HepG2 (cell line): ENCODE measurements around the gene PRR14. TPM values are rescaled to one million over a fixed set of nuclear protein-coding genes. Genes with fewer than 3 reads are reported as not detected.
A peak's percentile ranks its signal among the peaks of the same experiment; 100 is the strongest.

Experiments
- CCAR2 ChIP-seq: fragments of 200-400 bp; formaldehyde crosslinking; optimal IDR thresholded peaks from 2 replicates; pipeline ENCODE3; 2018; ENCODE audit warnings: low read depth, mild to moderate bottlenecking, low read length, moderate library complexity
- CREM ChIP-seq, 2 experiments: sonication (generic) in 1 of 2; formaldehyde crosslinking in 1 of 2; IDR thresholded peaks; 2 replicates each; pipeline versions ENCODE4 v1.4.0 to v1.6.1; 2016 to 2020; ENCODE audit warnings: antibody characterized with exemption in 1 of 2, mild to moderate bottlenecking in 1 of 2, missing genetic modification reagents in 1 of 2
- EZH2 ChIP-seq: conservative IDR thresholded peaks from 2 replicates; pipeline ENCODE4 v1.6.1; 2012; ENCODE audit warnings: mild to moderate bottlenecking, low read depth, low read length, moderate library complexity
- FOXK2 ChIP-seq: fragments of 450-650 bp; IDR thresholded peaks from 2 replicates; pipeline ENCODE4 v1.6.1; 2016
- HDAC2 ChIP-seq: sonication (generic); formaldehyde crosslinking; IDR thresholded peaks from 2 replicates; pipeline ENCODE4 v1.4.0; 2020; ENCODE audit warnings: missing genetic modification reagents
- KDM5B ChIP-seq: sonication (generic); formaldehyde crosslinking; IDR thresholded peaks from 2 replicates; pipeline ENCODE4 v1.4.0; 2020; ENCODE audit warnings: missing genetic modification reagents, mild to moderate bottlenecking, borderline replicate concordance
- MBD4 ChIP-seq: IDR thresholded peaks from 2 replicates; pipeline ENCODE4 v1.6.1; 2012; ENCODE audit warnings: low read length, inconsistent platforms, borderline replicate concordance
- MYC ChIP-seq: sonication (generic); formaldehyde crosslinking; IDR thresholded peaks from 2 replicates; pipeline ENCODE4 v1.9.0; 2021; ENCODE audit warnings: missing genetic modification reagents, borderline replicate concordance
- NFE2L1 ChIP-seq: sonication (generic); formaldehyde crosslinking; IDR thresholded peaks from 2 replicates; pipeline ENCODE4 v1.4.0; 2020; ENCODE audit warnings: missing genetic modification reagents, mild to moderate bottlenecking, borderline replicate concordance
- NFKB2 ChIP-seq: sonication (generic); formaldehyde crosslinking; IDR thresholded peaks from 2 replicates; pipeline ENCODE4 v1.4.0; 2020; ENCODE audit warnings: missing genetic modification reagents, borderline replicate concordance
- RBAK ChIP-seq: sonication (generic); formaldehyde crosslinking; IDR thresholded peaks from 2 replicates; pipeline ENCODE4 v1.5.1; 2020; ENCODE audit warnings: mild to moderate bottlenecking, missing genetic modification reagents
- SAP130 ChIP-seq: IDR thresholded peaks from 2 replicates; pipeline ENCODE4 v1.6.1; 2016; ENCODE audit warnings: low read depth
- SMARCC2 ChIP-seq: fragments of 450-650 bp; IDR thresholded peaks from 2 replicates; pipeline ENCODE4 v1.6.1; 2017; ENCODE audit warnings: antibody characterized with exemption, mild to moderate bottlenecking
- ZFP37 ChIP-seq: sonication (generic); formaldehyde crosslinking; IDR thresholded peaks from 2 replicates; pipeline ENCODE4 v1.4.0; 2020; ENCODE audit warnings: missing genetic modification reagents, borderline replicate concordance
- ZFX ChIP-seq: sonication (generic); formaldehyde crosslinking; IDR thresholded peaks from 2 replicates; pipeline ENCODE4 v1.4.0; 2020; ENCODE audit warnings: mild to moderate bottlenecking, low read depth, missing genetic modification reagents, moderate library complexity
- ZNF296 ChIP-seq: sonication (generic); formaldehyde crosslinking; conservative IDR thresholded peaks from 2 replicates; pipeline ENCODE4 v1.5.0; 2020; ENCODE audit warnings: mild to moderate bottlenecking, missing genetic modification reagents
- ZNF382 ChIP-seq: sonication (generic); formaldehyde crosslinking; IDR thresholded peaks from 2 replicates; pipeline ENCODE4 v1.5.0; 2020; ENCODE audit warnings: missing genetic modification reagents, mild to moderate bottlenecking, borderline replicate concordance
- ZSCAN12 ChIP-seq: sonication (generic); formaldehyde crosslinking; IDR thresholded peaks from 2 replicates; pipeline ENCODE4 v1.9.0; 2021; ENCODE audit warnings: mild to moderate bottlenecking, missing genetic modification reagents
- polyA plus RNA-seq, 8 experiments: library from polyadenylated mRNA; depleted of rRNA in 3 of 8; stranded (reverse) in 7 of 8; unstranded in 1 of 8; fragments of >200 nt; fragmentation: Illumina TruSeq in 4 of 8; extraction: Trizol in 4 of 8; gene quantifications; 2 replicates each; pipeline versions ENCODE4 v1.2.1 to v1.2.3, GENCODE V29; 2011 to 2016; ENCODE audit warnings: low read depth in 4 of 8, missing spikeins in 1 of 8, mixed read lengths in 1 of 8; ENCODE audit not compliant: insufficient read depth in 1 of 8
- total RNA-seq, 5 experiments: library from RNA; depleted of rRNA; stranded (reverse); fragments of >200 nt; fragmentation: Illumina TruSeq; extraction: Trizol; gene quantifications; 2 replicates each; pipeline ENCODE4 v1.2.3, GENCODE V29; 2016; ENCODE audit warnings: low read depth in 1 of 5
- TF ChIP-seq, protein P1 (sequence below): sonication (generic); formaldehyde crosslinking; IDR thresholded peaks from 2 replicates; pipeline ENCODE4 v1.4.0; 2020; ENCODE audit warnings: missing genetic modification reagents
- TF ChIP-seq, protein P2 (sequence below): sonication (generic); formaldehyde crosslinking; IDR thresholded peaks from 2 replicates; pipeline ENCODE4 v1.5.0; 2020; ENCODE audit warnings: missing genetic modification reagents, mild to moderate bottlenecking, borderline replicate concordance
- TF ChIP-seq, protein P3 (sequence below): sonication (generic); formaldehyde crosslinking; IDR thresholded peaks from 2 replicates; pipeline ENCODE4; 2020; ENCODE audit warnings: missing genetic modification reagents, mild to moderate bottlenecking, borderline replicate concordance

Gene PRR14
- total and polyA plus RNA-seq, 2 of the 13 experiments (the other 11 are each of a cell fraction or from before 2014, with no cell fraction given): 8.4 to 11.0 TPM

DNA sequence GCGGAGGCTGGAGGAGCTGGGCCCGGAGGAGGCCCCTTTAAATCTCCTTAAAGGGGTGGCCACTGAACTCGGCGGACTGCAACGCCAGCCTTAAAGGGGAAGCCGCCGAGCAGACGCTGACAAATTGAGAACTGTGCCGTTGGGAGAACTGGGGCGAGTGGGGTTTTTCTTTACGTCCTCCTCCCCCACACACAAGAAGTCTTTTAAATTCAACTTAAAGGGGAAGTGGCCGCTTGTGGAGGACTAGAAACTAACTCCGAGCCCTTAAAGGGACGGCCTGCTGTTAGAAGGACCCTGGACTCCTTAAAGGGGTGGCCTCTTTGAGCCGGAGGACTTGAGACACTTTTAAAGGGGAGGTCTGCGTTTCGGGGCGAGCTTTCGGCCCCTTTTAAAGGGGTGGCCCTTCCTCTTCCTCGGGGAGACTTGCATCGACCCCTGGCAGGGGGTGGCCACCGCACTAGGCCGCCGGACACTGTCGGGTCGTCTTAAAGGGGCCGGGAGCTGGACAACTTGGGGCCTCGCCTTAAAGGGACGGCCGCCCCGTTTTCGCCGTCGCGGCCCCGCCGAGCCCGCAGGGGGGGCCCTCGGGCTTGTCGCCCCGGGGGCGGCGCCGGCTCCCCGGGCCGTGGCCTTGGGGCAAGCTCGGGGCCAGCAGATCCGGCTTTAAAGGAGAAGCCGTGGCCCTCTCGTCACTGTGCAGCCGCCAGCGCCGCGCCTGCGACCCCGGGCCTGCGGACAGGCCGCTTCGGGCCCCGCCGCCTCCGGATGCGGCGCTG lies 8.2 kb downstream of the PRR14 start (continued):
- TF ChIP-seq NFKB2 (CRISPR knock-in tag): no peak
- no peak for TF ChIP-seq FOXK2
- TF ChIP-seq ZFX (CRISPR knock-in tag): peak; percentile 71
- no peak for TF ChIP-seq NFE2L1 (CRISPR knock-in tag)
- TF ChIP-seq ZNF382 (CRISPR knock-in tag): no peak
- TF ChIP-seq HDAC2 (CRISPR knock-in tag): no peak
- 0 out of 2 replicates have a peak, but pooled peaks have one; percentile 13 for TF ChIP-seq ZSCAN12 (CRISPR knock-in tag)
- TF ChIP-seq, protein P1, sequence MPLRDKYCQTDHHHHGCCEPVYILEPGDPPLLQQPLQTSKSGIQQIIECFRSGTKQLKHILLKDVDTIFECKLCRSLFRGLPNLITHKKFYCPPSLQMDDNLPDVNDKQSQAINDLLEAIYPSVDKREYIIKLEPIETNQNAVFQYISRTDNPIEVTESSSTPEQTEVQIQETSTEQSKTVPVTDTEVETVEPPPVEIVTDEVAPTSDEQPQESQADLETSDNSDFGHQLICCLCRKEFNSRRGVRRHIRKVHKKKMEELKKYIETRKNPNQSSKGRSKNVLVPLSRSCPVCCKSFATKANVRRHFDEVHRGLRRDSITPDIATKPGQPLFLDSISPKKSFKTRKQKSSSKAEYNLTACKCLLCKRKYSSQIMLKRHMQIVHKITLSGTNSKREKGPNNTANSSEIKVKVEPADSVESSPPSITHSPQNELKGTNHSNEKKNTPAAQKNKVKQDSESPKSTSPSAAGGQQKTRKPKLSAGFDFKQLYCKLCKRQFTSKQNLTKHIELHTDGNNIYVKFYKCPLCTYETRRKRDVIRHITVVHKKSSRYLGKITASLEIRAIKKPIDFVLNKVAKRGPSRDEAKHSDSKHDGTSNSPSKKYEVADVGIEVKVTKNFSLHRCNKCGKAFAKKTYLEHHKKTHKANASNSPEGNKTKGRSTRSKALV (CRISPR knock-in tag): no peak
- peak; percentile 27; the same call in 1 of the 2 replicates for TF ChIP-seq MYC (CRISPR knock-in tag)
- peak; percentile 7; the same call in 1 of the 2 replicates for TF ChIP-seq KDM5B (CRISPR knock-in tag)
- TF ChIP-seq, protein P2, sequence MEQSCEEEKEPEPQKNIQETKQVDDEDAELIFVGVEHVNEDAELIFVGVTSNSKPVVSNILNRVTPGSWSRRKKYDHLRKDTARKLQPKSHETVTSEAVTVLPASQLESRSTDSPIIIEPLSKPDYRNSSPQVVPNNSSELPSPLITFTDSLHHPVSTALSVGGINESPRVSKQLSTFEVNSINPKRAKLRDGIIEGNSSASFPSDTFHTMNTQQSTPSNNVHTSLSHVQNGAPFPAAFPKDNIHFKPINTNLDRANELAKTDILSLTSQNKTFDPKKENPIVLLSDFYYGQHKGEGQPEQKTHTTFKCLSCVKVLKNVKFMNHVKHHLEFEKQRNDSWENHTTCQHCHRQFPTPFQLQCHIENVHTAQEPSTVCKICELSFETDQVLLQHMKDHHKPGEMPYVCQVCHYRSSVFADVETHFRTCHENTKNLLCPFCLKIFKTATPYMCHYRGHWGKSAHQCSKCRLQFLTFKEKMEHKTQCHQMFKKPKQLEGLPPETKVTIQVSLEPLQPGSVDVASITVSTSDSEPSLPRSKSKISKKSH (CRISPR knock-in tag): no peak
- TF ChIP-seq CREM (IDR thresholded peaks at IDR 0.05): no peak; the same call in 1 of the 2 replicates
- TF ChIP-seq CREM (CRISPR knock-in tag; IDR thresholded peaks at IDR 0.05): no peak
- TF ChIP-seq CCAR2: no peak
- no peak for TF ChIP-seq MBD4
- peak; percentile 14 for TF ChIP-seq SAP130 (CRISPR knock-in tag)
- TF ChIP-seq EZH2: no peak
- no peak for TF ChIP-seq RBAK (CRISPR knock-in tag)
- TF ChIP-seq, protein P3, sequence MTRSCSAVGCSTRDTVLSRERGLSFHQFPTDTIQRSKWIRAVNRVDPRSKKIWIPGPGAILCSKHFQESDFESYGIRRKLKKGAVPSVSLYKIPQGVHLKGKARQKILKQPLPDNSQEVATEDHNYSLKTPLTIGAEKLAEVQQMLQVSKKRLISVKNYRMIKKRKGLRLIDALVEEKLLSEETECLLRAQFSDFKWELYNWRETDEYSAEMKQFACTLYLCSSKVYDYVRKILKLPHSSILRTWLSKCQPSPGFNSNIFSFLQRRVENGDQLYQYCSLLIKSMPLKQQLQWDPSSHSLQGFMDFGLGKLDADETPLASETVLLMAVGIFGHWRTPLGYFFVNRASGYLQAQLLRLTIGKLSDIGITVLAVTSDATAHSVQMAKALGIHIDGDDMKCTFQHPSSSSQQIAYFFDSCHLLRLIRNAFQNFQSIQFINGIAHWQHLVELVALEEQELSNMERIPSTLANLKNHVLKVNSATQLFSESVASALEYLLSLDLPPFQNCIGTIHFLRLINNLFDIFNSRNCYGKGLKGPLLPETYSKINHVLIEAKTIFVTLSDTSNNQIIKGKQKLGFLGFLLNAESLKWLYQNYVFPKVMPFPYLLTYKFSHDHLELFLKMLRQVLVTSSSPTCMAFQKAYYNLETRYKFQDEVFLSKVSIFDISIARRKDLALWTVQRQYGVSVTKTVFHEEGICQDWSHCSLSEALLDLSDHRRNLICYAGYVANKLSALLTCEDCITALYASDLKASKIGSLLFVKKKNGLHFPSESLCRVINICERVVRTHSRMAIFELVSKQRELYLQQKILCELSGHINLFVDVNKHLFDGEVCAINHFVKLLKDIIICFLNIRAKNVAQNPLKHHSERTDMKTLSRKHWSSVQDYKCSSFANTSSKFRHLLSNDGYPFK (CRISPR knock-in tag): peak; percentile 6; the same call in 1 of the 2 replicates
- no peak for TF ChIP-seq ZNF296
- TF ChIP-seq SMARCC2: no peak
- 0 out of 2 replicates have a peak, but pooled peaks have one; percentile 21 for TF ChIP-seq ZFP37 (CRISPR knock-in tag)
